ENCODE results near the gene SMIM14.

- no peak for TF ChIP-seq YY1 (IDR thresholded peaks at IDR 0.05; ENCODE audit: insufficient read depth, insufficient read length)
- TF ChIP-seq ZNF274 (IDR thresholded peaks at IDR 0.05; ENCODE audit: low read depth, low read length): no peak
- no peak for TF ChIP-seq SUZ12 (IDR thresholded peaks at IDR 0.05; ENCODE audit: extremely low read depth, insufficient read depth, insufficient read length)
Observed at GRCh38 chr4:39529534-39529933, 109.1 kb downstream of the SMIM14 start.
